Stimulated activated CD4-positive, alpha-beta T cell treated with anti-CD3 and anti-CD28 coated beads, TNF-alpha, amount 100 ng/mL, for 48 hours (primary cell): ENCODE data around the gene GRM4.

Experiments
- DNase-seq, 3 donors: peaks; one replicate each; pipeline ENCODE4 v3.0.0-alpha.2; 2020; ENCODE audit warnings: low read depth in 3 of 3

The GRM4 gene

GRCh38 chr6:34143196-34143883 lies 2.5 kb downstream of the GRM4 start:
- DNase-seq: no peak

- DNase-seq: no peak
These were observed 3.6 kb downstream of the GRM4 start for GRCh38 chr6:34142061-34142998.

GRCh38 chr6:34140075-34140474 lies 5.8 kb downstream of the GRM4 start:
- DNase-seq: no peak

DNA sequence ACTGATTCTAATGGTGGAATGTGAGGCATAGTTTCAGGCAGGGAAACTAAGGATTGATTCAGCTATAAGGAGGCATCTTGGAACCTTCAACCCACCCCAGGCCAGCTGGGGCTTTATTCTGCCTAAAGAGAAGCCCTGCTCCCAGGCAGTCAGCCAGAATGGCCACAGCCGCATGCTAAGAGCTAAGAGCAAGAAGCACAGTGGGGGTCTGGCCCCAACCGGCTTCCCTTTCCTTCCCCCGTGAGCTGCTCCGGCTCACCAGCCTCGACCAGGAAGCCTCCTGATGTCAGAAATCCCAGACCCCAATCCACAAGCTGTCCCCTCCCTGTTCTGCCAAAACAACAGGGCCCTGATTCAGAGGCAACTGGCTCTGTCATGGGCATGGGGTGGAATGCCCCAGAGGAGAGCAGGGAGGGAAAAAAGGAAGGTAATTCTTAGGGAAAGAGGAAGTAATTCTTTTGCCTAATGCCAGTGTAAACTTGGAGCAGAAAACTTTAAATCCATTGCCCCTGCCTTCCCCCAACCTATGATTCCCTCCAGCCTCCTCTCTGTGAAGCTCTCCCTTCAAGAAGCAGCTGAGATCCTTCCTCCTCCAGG lies 6.9 kb downstream of the GRM4 start:
- no peak for DNase-seq

DNA sequence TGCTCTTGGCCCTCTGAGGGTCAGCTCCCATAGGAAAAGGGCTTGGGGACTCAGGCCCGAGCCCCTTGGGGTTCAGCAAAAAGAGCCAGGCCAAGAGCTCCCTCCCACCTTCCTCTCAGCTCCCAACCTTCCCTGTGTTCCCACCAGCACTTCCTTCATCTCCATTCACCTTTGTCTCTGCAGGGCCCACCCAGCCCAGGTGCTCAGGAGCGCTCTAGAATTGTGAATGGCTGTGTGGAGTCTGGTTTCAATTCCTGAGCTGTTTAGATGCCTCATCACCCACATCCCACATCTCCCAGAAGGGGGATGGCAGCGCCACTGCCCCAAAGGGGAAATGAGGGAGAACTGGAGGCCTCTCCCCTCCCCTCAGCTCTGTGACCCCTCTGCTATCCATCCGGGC lies 7.7 kb downstream of the GRM4 start:
- no peak for DNase-seq

DNA sequence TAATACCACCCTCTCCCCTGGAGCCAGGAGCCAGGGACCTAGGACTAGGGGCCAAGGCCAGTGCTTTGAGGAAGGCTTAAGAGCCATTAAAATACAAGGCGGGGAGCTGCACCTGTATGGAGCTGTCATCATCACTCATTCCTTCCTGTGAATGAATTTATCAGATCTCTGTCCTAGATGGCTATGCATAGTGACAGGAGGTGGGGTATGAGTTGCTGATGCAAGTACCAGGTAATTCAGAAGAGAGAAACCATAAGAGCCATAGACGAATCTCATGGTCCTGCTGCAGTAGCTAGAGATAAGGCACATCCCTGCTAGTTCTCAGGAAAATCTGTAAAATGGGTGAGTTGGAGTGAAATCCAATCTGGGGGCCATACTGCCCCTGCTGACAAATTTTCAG lies 10.3 kb downstream of the GRM4 start:
- no peak for DNase-seq

GRCh38 chr6:34132486-34133185 lies 13.3 kb downstream of the GRM4 start:
- DNase-seq: no peak

- no peak for DNase-seq
These were observed 14.3 kb downstream of the GRM4 start for GRCh38 chr6:34131326-34132290.

DNA sequence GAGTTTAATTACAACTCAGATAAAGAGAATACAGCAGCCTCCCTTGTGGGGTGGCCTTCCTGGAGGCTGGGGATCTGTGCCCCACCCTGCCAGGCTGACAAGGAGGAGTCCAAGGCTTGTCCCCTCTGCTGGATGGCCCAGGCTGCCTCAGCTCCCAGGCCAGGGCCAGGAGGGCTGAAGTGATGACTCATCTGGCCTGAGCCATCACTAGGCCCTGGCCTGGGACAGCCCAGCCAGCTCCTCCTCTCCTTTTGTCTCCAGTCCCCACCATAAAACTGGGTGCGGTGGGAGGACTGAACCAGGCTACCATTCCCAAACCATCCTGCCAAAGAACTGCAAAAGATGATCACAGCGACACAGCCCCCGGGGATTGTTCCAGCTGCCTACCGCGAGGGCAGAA lies 15.0 kb downstream of the GRM4 start:
- DNase-seq: no peak

GRCh38 chr6:34129753-34130152 lies 16.1 kb downstream of the GRM4 start:
- no peak for DNase-seq

- no peak for DNase-seq
These were observed 17.8 kb downstream of the GRM4 start for GRCh38 chr6:34128045-34128444.

DNA sequence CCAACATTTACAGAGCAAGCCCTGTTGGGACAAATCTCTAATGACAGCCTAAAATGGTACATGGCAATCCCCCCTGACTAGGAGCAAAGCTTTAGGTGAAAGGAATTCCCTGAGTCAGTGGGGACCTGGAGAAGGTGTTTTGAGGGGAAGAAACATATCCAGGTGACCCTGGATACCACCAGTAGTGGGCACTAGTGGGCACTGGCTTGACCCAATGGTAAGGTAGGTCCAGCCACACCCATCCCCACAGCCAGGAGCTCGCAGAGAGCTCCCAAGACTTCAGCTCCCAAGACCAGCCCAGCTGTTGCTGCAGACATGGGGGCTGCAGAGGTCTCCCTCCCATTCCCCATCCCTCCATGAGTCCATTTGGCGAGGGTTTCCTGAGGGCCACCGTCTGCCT lies 19.5 kb downstream of the GRM4 start:
- DNase-seq: no peak

DNA sequence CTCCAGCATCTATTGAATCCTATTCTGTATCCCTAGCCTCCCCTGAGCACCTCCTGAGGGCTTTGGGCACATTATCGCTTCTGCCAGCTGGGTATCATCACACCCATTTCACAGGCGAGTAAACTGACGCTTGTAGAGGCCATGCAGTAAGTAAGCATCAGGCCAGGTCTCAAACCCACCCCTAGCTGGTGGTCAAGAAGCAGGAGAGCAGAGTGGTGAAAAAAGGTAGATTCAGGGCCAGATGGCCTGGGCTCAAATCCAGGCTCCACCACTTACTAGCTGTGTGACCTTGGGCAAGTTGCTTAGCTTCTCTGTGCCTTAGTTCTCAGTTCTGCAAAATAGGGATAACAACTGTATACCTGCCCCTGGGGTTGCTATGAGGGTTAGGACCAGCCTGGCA lies 19.9 kb downstream of the GRM4 start:
- DNase-seq: no peak

DNA sequence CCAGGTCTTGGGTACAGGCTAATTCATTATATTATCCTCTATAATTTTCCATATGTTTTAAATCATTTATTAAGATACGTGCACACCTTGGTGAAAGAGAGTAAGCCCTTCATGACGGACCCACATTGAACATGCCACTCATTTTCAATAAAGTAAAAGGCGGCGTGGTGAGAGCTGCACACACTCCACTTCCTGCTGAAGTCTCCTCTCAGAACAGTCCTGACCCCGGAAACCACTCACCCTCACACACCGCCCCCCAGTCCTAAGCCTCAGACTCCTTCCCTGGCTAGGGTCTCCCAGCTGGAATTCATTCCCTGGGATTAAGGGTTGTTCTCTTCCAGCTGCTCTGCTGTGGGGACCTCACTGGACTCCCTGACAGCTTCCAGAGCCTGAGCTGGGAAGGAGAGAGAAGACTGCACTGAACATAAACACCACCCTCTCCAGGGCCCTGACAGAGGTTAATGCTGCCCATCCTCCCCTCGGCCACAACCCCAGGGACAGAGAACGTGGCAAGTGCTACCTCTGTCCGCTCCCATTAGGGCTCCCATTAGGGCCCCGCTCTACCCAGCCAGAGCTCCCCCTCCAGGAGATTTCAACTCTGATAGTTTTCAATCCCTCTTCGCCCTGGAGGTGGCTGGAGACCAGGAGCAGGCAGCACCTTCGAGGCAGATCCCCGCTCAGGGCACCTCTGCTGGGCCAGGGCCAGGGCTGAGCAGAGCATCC lies 24.8 kb downstream of the GRM4 start:
- DNase-seq: no peak

DNA sequence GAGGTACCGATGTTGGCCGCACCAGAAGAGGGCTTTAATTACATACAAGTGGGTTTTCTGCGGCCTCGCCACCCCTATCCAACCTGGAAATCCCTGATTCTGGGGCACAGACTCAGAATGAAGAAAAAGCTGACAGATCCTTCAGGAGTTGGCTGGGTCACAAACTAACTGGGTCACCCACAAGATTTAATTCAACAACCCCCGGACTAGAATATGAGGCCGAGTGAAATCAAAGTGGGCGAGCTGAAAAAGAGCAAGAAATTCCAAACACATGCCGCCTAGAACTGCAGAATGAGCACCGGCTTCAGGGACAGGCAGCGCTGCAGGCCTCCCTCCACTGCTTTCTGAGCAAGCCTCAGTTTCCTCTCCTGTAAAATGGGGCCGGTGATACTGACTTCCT lies 30.0 kb downstream of the GRM4 start:
- no peak for DNase-seq

- DNase-seq: peak in 1 of 3 donors; percentile 14
These were observed 30.5 kb downstream of the GRM4 start for GRCh38 chr6:34115403-34115795.

DNA sequence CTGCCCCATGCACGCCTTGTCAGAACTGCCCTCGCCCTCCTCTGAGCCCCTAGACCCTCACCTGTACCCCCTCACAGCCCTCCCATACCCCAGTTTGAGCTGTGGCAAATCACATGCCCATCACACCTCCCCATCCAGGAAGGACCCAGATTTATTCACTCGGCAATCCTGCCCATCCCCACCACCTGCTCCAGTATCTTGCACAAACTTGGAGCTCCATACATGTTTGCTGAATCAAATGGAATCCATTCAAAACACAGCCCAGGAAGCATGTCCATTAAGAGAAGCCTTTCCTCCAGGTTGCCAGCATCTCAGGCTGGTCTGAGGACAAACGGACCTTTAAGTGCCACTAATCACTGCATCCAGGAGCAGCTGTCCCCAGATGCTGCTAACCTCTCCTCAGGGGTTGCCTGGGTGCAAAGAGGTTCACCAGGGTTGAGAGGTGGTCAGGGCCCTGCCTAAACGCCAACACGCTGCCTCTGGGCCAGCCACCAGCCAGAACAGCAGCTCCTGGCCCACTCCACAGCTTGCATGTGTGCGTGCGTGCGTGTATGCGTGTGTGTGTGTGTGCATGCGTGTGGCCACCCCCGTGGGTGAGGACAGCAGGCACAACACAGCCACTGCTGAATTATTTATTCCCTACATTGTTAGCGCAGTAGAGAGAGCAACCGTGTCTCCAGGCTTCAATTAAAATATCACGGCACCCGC lies 31.0 kb downstream of the GRM4 start:
- no peak for DNase-seq

- no peak for DNase-seq
These were observed 32.4 kb downstream of the GRM4 start for GRCh38 chr6:34113532-34113931.

DNA sequence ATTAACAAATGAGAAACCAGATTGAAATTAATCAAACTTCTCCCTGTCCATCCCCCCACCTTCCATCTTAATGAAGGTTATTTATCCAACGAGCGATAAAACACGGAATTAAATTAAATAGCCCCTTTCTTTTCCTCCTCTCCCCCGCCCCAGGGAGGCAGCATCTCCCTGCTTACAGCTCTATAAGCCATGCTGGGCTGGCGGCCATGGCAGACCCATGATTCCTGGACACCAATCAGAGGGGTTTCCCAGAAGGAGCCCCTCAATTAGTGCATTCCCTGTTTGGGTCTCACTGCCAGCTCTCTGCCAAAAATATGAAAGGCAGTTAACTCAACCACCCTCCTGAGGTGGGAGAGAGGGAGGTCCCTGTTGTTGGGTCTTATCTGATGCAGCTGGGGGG lies 33.8 kb downstream of the GRM4 start:
- no peak for DNase-seq

DNA sequence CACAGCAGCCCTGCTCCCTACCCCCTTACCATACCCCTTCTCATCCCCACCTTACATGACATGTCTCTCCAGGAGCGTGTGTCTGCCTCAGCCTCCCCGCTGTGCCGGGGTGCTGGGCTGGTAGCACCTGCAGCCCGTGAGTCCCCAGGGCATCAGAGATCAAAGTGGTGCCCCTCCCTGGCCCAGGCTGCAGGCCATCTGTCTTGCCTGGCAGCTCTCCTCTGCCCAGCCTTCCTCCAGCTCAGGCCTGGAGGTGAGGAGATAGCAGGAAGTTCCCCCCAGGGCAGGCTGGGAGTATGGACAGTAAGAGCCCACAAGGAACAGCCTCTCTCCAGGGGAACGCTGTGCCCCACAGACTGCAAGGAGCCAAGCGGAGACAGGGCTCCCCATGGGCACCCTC lies 35.3 kb downstream of the GRM4 start:
- DNase-seq: no peak
